GM18858 (cell line): ENCODE results near the gene RPL10.

ENCODE experiments used
- ATAC-seq: cut with Tn5 transposase; IDR thresholded peaks from one replicate; pipeline ENCODE4 v1.9.1; 2021; ENCODE audit not compliant: unreplicated experiment

The RPL10 gene

GRCh38 chrX:154397888-154398667 lies at the start of gene RPL10:
RPL10 (plus strand) TSS chrX:154398377; CDS start chrX:154398520, 143 bp downstream.
- peak; percentile 75 for ATAC-seq

- no peak for ATAC-seq
Observed at GRCh38 chrX:154348646-154349358, 49.4 kb upstream of the RPL10 start.

GRCh38 chrX:154349359-154349935 lies 48.7 kb upstream of the RPL10 start:
- ATAC-seq: no peak

GRCh38 chrX:154349979-154350378 lies 48.2 kb upstream of the RPL10 start:
- no peak for ATAC-seq

GRCh38 chrX:154350429-154351182 lies 47.6 kb upstream of the RPL10 start:
- no peak for ATAC-seq

- ATAC-seq: no peak
Observed at GRCh38 chrX:154351183-154352011, 46.8 kb upstream of the RPL10 start.

GRCh38 chrX:154352012-154352401 lies 46.2 kb upstream of the RPL10 start:
- ATAC-seq: no peak

GRCh38 chrX:154352466-154352865 lies 45.7 kb upstream of the RPL10 start:
- no peak for ATAC-seq

- no peak for ATAC-seq
Observed at GRCh38 chrX:154353172-154353843, 44.9 kb upstream of the RPL10 start.

- no peak for ATAC-seq
Observed at GRCh38 chrX:154354013-154354412, 44.2 kb upstream of the RPL10 start.

- no peak for ATAC-seq
Observed at GRCh38 chrX:154354516-154354915, 43.7 kb upstream of the RPL10 start.

- ATAC-seq: no peak
Observed at GRCh38 chrX:154355094-154355775, 42.9 kb upstream of the RPL10 start.

- no peak for ATAC-seq
Observed at GRCh38 chrX:154355776-154356140, 42.4 kb upstream of the RPL10 start.

- ATAC-seq: no peak
Observed at GRCh38 chrX:154356596-154356995, 41.6 kb upstream of the RPL10 start.

GRCh38 chrX:154357205-154357604 lies 41.0 kb upstream of the RPL10 start:
- no peak for ATAC-seq

- ATAC-seq: no peak
Observed at GRCh38 chrX:154358011-154358410, 40.2 kb upstream of the RPL10 start.

- ATAC-seq: no peak
Observed at GRCh38 chrX:154358829-154359228, 39.3 kb upstream of the RPL10 start.

- ATAC-seq: no peak
Observed at GRCh38 chrX:154359362-154360154, 38.6 kb upstream of the RPL10 start.
